H9 (cell line): Measurements from ENCODE around the gene DENND1A. TPM values are rescaled to one million over a fixed set of nuclear protein-coding genes. Genes with fewer than 3 reads are reported as not detected.

Source experiments
- DNase-seq: peaks from one replicate; pipeline ENCODE4 v3.0.0-alpha.2; 2017
- H2AFZ ChIP-seq: one replicate; pipeline ENCODE4 v1.6.1; 2013; ENCODE audit warnings: mild to moderate bottlenecking, low read length, control low read depth, moderate library complexity
- H2AK5ac ChIP-seq: 2 replicates; pipeline ENCODE4 v1.6.1; 2013; ENCODE audit warnings: low read length, control low read depth, mixed read lengths; ENCODE audit not compliant: insufficient read length
- H2BK120ac ChIP-seq: one replicate; pipeline ENCODE4 v1.6.1; 2013; ENCODE audit warnings: low read depth, mild to moderate bottlenecking, low read length, control low read depth, inconsistent platforms; ENCODE audit not compliant: poor library complexity, severe bottlenecking
- H2BK12ac ChIP-seq: 2 replicates; pipeline ENCODE4 v1.6.1; 2013; ENCODE audit warnings: low read length, control low read depth, mixed read lengths, low read depth; ENCODE audit not compliant: insufficient read length
- H2BK15ac ChIP-seq: 2 replicates; pipeline ENCODE4 v1.6.1; 2013; ENCODE audit warnings: low read depth, low read length, control low read depth
- H2BK20ac ChIP-seq: one replicate; pipeline ENCODE4 v1.6.1; 2013; ENCODE audit warnings: low read depth, mild to moderate bottlenecking, low read length, control low read depth, inconsistent platforms; ENCODE audit not compliant: poor library complexity, severe bottlenecking
- H2BK5ac ChIP-seq: 2 replicates; pipeline ENCODE4 v1.6.1; 2013; ENCODE audit warnings: low read length, control low read depth, mixed read lengths; ENCODE audit not compliant: insufficient read length
- H3K14ac ChIP-seq: 2 replicates; pipeline ENCODE4 v1.6.1; 2013; ENCODE audit warnings: low read length, control low read depth; ENCODE audit not compliant: insufficient read depth
- H3K18ac ChIP-seq: 2 replicates; pipeline ENCODE4 v1.6.1; 2013; ENCODE audit warnings: low read depth, mild to moderate bottlenecking, mixed read lengths, low read length, control low read depth; ENCODE audit not compliant: insufficient read length
- H3K23ac ChIP-seq: 2 replicates; pipeline ENCODE4 v1.6.1; 2013; ENCODE audit warnings: low read length, control low read depth, mixed read lengths, low read depth; ENCODE audit not compliant: insufficient read length
- H3K23me2 ChIP-seq: 2 replicates; pipeline ENCODE4 v1.6.1; 2013; ENCODE audit warnings: low read depth, mild to moderate bottlenecking, mixed read lengths, low read length, control low read depth; ENCODE audit not compliant: insufficient read length, poor library complexity, severe bottlenecking
- H3K27ac ChIP-seq: 2 replicates; pipeline ENCODE4 v1.5.1; 2013; ENCODE audit warnings: low read length, control low read depth, mixed read lengths, low read depth; ENCODE audit not compliant: insufficient read length
- H3K27me3 ChIP-seq: 2 replicates; pipeline ENCODE4 v1.6.1; 2013; ENCODE audit warnings: low read length, control low read depth, inconsistent platforms; ENCODE audit not compliant: insufficient read depth
- H3K4ac ChIP-seq: 2 replicates; pipeline ENCODE4 v1.6.1; 2013; ENCODE audit warnings: low read depth, mild to moderate bottlenecking, control low read depth, inconsistent platforms, low read length, moderate library complexity
- H3K4me1 ChIP-seq: 2 replicates; pipeline ENCODE4 v1.6.1; 2013; ENCODE audit warnings: low read length, control low read depth, inconsistent platforms; ENCODE audit not compliant: insufficient read depth
- H3K4me2 ChIP-seq: 2 replicates; pipeline ENCODE4 v1.6.1; 2013; ENCODE audit warnings: low read length, control low read depth, mixed read lengths; ENCODE audit not compliant: insufficient read length, insufficient read depth
- H3K56ac ChIP-seq: 2 replicates; pipeline ENCODE4 v1.6.1; 2013; ENCODE audit warnings: low read depth, mild to moderate bottlenecking, mixed read lengths, low read length, control low read depth; ENCODE audit not compliant: insufficient read length
- H3K79me1 ChIP-seq: 2 replicates; pipeline ENCODE4 v1.6.1; 2013; ENCODE audit warnings: low read depth, mild to moderate bottlenecking, moderate library complexity, low read length, control low read depth, inconsistent platforms; ENCODE audit not compliant: insufficient read depth, poor library complexity, severe bottlenecking
- H3K79me2 ChIP-seq: 2 replicates; pipeline ENCODE4 v1.6.1; 2013; ENCODE audit warnings: low read length, control low read depth, inconsistent platforms; ENCODE audit not compliant: insufficient read depth
- H3K9ac ChIP-seq: 2 replicates; pipeline ENCODE4 v1.6.1; 2013; ENCODE audit warnings: low read length, control low read depth, mixed read lengths; ENCODE audit not compliant: insufficient read length; ENCODE audit errors: extremely low read depth
- H3K9me3 ChIP-seq: one replicate; pipeline ENCODE4 v1.6.1; 2013; ENCODE audit warnings: low read depth, low read length, inconsistent platforms; ENCODE audit not compliant: control insufficient read depth
- H3T11ph ChIP-seq: one replicate; pipeline ENCODE4 v1.6.1; 2013; ENCODE audit warnings: mild to moderate bottlenecking, low read length, control low read depth, inconsistent platforms
- H4K20me1 ChIP-seq: one replicate; pipeline ENCODE4 v1.6.1; 2013; ENCODE audit not compliant: control insufficient read depth, insufficient read length, insufficient read depth
- H4K5ac ChIP-seq: 2 replicates; pipeline ENCODE4 v1.6.1; 2013; ENCODE audit warnings: low read depth, mild to moderate bottlenecking, mixed read lengths, low read length, control low read depth; ENCODE audit not compliant: insufficient read length
- H4K8ac ChIP-seq: replicated peaks from 2 replicates; pipeline ENCODE4 v1.6.1; 2013; ENCODE audit warnings: low read length, control low read depth, mixed read lengths, low read depth; ENCODE audit not compliant: insufficient read length
- H4K91ac ChIP-seq: 2 replicates; pipeline ENCODE4 v1.6.1; 2013; ENCODE audit warnings: low read depth, mild to moderate bottlenecking, moderate library complexity, mixed read lengths, low read length, control low read depth; ENCODE audit not compliant: insufficient read length
- H3K27ac Mint-ChIP-seq, 3 experiments: 2 replicates in 2 of 3; 3 replicates in 1 of 3; pipeline ENCODE4 v1.8.0; 2020 to 2021; ENCODE audit warnings: mixed read lengths in 3 of 3, mild to moderate bottlenecking in 1 of 3, moderate library complexity in 1 of 3
- H3K27me3 Mint-ChIP-seq: 2 replicates; pipeline ENCODE4 v1.8.0; 2021; ENCODE audit warnings: low read depth, mild to moderate bottlenecking, moderate library complexity, mixed read lengths
- H3K36me3 Mint-ChIP-seq, 3 experiments: 2 replicates in 2 of 3; 3 replicates in 1 of 3; pipeline ENCODE4 v1.8.0; 2020 to 2021; ENCODE audit warnings: low read depth in 3 of 3, mixed read lengths in 3 of 3; ENCODE audit not compliant: insufficient read depth in 1 of 3
- H3K4me1 Mint-ChIP-seq, 2 experiments: 2 replicates each; pipeline ENCODE4 v1.8.0; 2020; ENCODE audit warnings: mixed read lengths in 2 of 2
- H3K4me3 Mint-ChIP-seq, 2 experiments: 2 replicates in 1 of 2; 3 replicates in 1 of 2; pipeline ENCODE4 v1.8.0; 2020 to 2021; ENCODE audit warnings: mild to moderate bottlenecking in 2 of 2, mixed read lengths in 2 of 2, moderate library complexity in 1 of 2
- H3K9me3 Mint-ChIP-seq, 2 experiments: 2 replicates in 1 of 2; 3 replicates in 1 of 2; pipeline ENCODE4 v1.8.0; 2020; ENCODE audit warnings: mild to moderate bottlenecking in 2 of 2, mixed read lengths in 2 of 2, moderate library complexity in 1 of 2
- WGBS: extraction: QIAGEN DNeasy Blood & Tissue Kit; methylation state at CpG from one replicate; pipeline ENCODE4 v1.1.7; 2013; ENCODE audit warnings: missing lambda C conversion rate, low lambda C conversion rate, mixed read lengths; ENCODE audit not compliant: insufficient read length; ENCODE audit errors: extremely low coverage; 5-methylcytosine and 5-hydroxymethylcytosine counted together
- total RNA-seq: library from RNA; stranded (reverse); gene quantifications from 2 replicates; pipeline ENCODE4 v1.2.1, GENCODE V29; 2021
- TF ChIP-seq, protein P1 (sequence below): fragments of 200-600 bp; sonication (generic); conservative IDR thresholded peaks from 3 replicates; pipeline ENCODE4 v1.8.0; 2021; ENCODE audit warnings: antibody characterized with exemption, mild to moderate bottlenecking

DENND1A gene
- total RNA-seq, 1 experiment from 2014 or later = 20.4 TPM

DNA sequence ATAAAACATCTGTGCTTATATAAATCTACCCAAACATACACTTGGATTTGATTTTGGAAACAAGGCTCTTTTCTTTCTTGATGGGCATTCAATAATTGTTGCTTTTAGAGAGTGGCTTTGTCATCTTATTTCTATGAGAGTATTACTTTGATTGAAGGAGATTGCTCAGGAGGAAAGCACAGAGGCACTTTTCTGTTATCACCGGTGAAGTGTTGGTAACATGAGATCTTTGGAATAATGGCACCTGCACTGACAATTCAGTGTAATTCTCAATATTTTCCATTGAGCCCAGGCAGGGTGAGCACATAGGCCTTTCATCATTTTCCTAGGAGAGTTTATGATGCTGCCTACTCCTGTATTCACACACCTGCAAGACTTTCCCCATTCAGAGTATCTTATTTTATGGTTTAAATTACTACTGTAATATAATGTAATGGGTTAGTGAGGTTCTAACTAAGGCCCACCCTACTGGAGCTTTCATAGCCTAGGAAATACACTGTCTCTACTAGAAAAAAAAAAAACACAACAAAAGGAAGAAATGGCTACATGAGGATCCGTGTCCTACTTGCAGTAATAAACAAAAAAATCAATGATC lies 244.3 kb downstream of the DENND1A start:
- H3K18ac ChIP-seq = no peak overlapping the region
- Mint-ChIP-seq H3K4me1 (peaks cover 0 to 4% of the 10 kb centered on the region in 2 experiments; a peak in 3 of 4 replicates), H3K9me3 (peaks cover 3% of the 10 kb centered on the region in 2 experiments; a peak in 3 of 5 replicates), H3K36me3 (peaks cover 4 to 20% (median 18%) of the 10 kb centered on the region in 3 experiments), H3K27ac (no peak overlapping the region), H3K4me3 (no peak overlapping the region), H3K27me3 (peaks cover 1% of the 10 kb centered on the region; the same call in 1 of the 2 replicates)
- no peak overlapping the region for H2BK20ac ChIP-seq
- no peak overlapping the region for H3K9ac ChIP-seq
- H3K4ac ChIP-seq = no peak overlapping the region
- no peak overlapping the region for H3T11ph ChIP-seq
- no peaks in the 10 kb centered on the region for H4K20me1 ChIP-seq
- no peak overlapping the region for H3K23ac ChIP-seq
- no peak overlapping the region for H3K4me2 ChIP-seq
- no peak overlapping the region for H3K27ac ChIP-seq
- no peak overlapping the region for H3K56ac ChIP-seq
- H2BK12ac ChIP-seq = no peak overlapping the region
- H3K14ac ChIP-seq = no peak overlapping the region
- no peak overlapping the region for H4K5ac ChIP-seq
- no peaks in the 10 kb centered on the region for H3K4me1 ChIP-seq
- TF ChIP-seq, protein P1, sequence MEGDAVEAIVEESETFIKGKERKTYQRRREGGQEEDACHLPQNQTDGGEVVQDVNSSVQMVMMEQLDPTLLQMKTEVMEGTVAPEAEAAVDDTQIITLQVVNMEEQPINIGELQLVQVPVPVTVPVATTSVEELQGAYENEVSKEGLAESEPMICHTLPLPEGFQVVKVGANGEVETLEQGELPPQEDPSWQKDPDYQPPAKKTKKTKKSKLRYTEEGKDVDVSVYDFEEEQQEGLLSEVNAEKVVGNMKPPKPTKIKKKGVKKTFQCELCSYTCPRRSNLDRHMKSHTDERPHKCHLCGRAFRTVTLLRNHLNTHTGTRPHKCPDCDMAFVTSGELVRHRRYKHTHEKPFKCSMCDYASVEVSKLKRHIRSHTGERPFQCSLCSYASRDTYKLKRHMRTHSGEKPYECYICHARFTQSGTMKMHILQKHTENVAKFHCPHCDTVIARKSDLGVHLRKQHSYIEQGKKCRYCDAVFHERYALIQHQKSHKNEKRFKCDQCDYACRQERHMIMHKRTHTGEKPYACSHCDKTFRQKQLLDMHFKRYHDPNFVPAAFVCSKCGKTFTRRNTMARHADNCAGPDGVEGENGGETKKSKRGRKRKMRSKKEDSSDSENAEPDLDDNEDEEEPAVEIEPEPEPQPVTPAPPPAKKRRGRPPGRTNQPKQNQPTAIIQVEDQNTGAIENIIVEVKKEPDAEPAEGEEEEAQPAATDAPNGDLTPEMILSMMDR = no peak
- H3K79me1 ChIP-seq = no peaks in the 10 kb centered on the region
- no peak overlapping the region for H2BK120ac ChIP-seq
- no peaks in the 10 kb centered on the region for H3K23me2 ChIP-seq
- H4K91ac ChIP-seq = no peak overlapping the region
- H3K79me2 ChIP-seq = no peaks in the 10 kb centered on the region
- no peak for DNase-seq
- no peak overlapping the region for H4K8ac ChIP-seq
- H2BK15ac ChIP-seq = no peak overlapping the region
- no peaks in the 10 kb centered on the region for H3K27me3 ChIP-seq
- H2AK5ac ChIP-seq = no peak overlapping the region
- no CpG with 5 or more reads among the region's 2 CpGs for WGBS
- H2AFZ ChIP-seq = no peak overlapping the region
- no peaks in the 10 kb centered on the region for H3K9me3 ChIP-seq
- no peak overlapping the region for H2BK5ac ChIP-seq
